NT2/D1 (cell line): Measurements from ENCODE around the gene LMNTD2.

ENCODE experiments used
- SUZ12 ChIP-seq: IDR thresholded peaks from 2 replicates; pipeline ENCODE4 v1.6.1; 2011; ENCODE audit not compliant: insufficient read length, insufficient read depth; ENCODE audit errors: extremely low read depth
- YY1 ChIP-seq: IDR thresholded peaks from 2 replicates; pipeline ENCODE4 v1.6.1; 2011; ENCODE audit not compliant: insufficient read length, insufficient read depth
- ZNF274 ChIP-seq: IDR thresholded peaks from 2 replicates; pipeline ENCODE4 v1.6.1; 2011; ENCODE audit warnings: mild to moderate bottlenecking, low read depth, low read length

GRCh38 chr11:607971-608659 is 47.6 kb upstream of the LMNTD2 start:
- no peak for TF ChIP-seq YY1
- TF ChIP-seq ZNF274: no peak
- TF ChIP-seq SUZ12: no peak
